ENCODE results near the gene DUXA.

The DUXA gene

DNA sequence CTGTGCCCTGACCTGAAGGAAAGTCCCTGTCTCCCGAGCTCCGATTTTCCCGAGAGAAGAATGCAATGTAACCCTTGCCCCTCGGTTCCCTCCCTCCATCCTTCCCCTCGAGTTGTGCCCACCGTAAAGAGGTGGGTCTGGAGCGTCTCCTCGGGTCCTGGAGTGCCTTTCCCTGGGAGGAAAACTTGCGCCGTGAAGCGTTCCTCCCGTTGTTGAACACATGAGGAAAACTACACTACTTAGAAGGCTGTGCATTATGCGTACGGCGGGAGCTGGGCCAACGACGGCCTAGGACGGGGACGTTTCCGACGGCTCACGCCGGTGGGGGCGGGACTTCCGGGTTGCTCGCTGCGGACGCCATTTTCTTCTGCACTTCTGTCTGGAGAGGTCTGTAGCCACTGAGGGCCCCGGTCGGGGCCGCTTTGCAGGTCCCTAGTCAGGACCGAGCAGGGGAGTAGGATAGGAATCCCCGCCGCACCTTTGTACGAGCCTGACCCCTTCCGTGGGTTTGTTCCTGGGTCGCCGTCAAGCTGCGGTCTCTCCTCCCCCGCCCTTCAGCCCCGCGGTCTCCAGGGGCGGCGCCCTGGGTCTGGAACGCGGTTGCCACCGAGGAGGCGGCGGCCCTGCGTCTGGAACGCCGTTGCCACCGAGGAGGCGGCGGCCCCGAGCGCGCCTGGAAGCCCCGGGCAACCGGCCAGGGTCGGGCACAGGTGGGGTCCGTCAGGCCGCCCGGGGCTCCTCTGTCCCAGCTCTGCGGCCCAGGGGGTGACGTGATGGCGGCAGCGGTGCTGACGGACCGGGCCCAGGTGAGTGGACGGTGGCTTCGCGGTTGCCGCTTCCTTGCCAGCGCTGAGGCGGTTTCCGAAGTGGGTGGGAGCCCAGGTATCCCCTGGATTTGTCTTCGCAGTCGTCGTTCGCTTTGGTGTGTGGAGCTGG is 24.1 kb upstream of the DUXA start, which contains the start of gene ZNF264:
Gene ZNF264 (plus strand): TSS at position 360 of the 936 bp plus-strand sequence. CDS start 414 bp downstream, at position 774.
- peak within 1 kb of the TSS; percentile 92 for H3K4me3 ChIP-seq (replicated peaks; ENCODE audit: low read depth, low read length)
- TF ChIP-seq, protein P1, sequence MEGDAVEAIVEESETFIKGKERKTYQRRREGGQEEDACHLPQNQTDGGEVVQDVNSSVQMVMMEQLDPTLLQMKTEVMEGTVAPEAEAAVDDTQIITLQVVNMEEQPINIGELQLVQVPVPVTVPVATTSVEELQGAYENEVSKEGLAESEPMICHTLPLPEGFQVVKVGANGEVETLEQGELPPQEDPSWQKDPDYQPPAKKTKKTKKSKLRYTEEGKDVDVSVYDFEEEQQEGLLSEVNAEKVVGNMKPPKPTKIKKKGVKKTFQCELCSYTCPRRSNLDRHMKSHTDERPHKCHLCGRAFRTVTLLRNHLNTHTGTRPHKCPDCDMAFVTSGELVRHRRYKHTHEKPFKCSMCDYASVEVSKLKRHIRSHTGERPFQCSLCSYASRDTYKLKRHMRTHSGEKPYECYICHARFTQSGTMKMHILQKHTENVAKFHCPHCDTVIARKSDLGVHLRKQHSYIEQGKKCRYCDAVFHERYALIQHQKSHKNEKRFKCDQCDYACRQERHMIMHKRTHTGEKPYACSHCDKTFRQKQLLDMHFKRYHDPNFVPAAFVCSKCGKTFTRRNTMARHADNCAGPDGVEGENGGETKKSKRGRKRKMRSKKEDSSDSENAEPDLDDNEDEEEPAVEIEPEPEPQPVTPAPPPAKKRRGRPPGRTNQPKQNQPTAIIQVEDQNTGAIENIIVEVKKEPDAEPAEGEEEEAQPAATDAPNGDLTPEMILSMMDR (IDR thresholded peaks at IDR 0.05; ENCODE audit: low read depth, low read length, missing control alignments): no peak
- DNase-seq (ENCODE audit: extremely low read depth, low read depth): peak; percentile 58

DNA sequence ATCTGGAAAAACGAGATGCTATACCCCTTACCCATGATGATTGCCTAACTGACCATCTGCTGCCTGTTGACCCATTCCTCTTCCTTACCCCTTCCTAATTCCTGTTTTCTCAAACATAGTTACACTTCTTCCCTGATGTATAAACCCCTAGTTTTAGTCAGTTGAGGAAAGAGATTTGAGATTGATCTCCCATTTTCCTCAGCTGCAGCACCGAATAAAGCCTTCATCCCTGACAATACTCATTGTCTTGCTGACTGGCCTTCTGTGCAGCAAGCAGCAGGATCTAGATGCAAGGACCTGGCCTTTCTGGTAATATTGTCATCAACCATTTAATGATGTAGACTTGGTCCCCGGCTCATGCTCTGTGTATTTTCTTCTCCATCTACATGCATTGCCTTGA is 23.0 kb upstream of the DUXA start:
- no peak overlapping the region for H3K4me3 ChIP-seq (replicated peaks; ENCODE audit: low read depth, low read length)
- no peak for DNase-seq (ENCODE audit: extremely low read depth, low read depth)
- TF ChIP-seq, protein P1 (IDR thresholded peaks at IDR 0.05; ENCODE audit: low read depth, low read length, missing control alignments): no peak

DNA sequence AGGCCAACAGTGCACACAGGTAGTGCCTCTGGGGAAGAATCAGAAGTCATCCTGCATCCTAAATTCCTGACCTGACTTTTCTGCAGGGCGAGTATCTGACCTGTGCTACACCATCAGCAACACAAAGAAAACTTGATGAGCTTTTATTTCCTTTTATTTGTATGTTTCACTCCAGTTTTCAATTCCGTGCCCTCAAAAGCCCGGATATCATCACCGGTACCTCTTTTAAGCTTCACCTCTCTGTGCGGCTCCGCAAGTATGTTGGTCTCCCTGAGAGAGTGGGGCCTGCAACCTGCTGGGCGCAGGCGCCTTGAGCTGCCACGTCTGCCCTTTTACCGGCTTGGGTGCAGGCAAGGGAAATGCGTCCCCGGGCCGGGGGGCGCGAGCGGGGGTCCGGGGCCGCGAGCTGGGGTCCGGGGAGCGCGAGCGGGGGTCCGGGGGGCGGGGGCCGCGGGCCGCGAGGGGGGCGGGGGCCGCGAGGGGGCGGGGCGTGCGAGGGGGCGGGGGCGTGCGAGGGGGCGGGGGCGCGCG is 4.3 kb upstream of the DUXA start:
- TF ChIP-seq, protein P1 (IDR thresholded peaks at IDR 0.05; ENCODE audit: low read depth, low read length, missing control alignments): no peak
- DNase-seq (ENCODE audit: extremely low read depth, low read depth): no peak
- 0 out of 2 replicates have a peak overlapping the region, but pooled peaks have one; percentile 11 for H3K4me3 ChIP-seq (replicated peaks; ENCODE audit: low read depth, low read length)

DNA sequence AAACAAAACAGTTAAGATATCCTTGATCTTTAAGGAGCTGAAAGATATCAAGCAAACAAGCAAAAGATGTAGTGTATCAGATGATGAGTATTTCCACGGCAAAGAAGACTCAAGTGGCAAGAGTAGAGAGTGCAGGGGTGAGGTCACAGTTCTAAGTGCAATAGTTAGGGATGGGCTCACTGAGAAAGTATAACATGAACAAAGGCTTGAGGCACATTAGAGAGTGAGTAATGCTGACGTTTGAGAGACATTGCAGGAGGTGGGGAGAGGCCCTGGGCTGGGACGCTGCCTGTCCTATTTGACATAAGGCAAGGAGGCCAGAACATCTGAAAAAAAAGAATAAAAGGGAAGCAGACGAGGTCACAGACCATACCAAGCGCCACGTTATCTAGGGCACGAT is 1.4 kb downstream of the DUXA start:
- no peak for DNase-seq (ENCODE audit: extremely low read depth, low read depth)
- no peak overlapping the region for H3K4me3 ChIP-seq (replicated peaks; ENCODE audit: low read depth, low read length)
- TF ChIP-seq, protein P1 (IDR thresholded peaks at IDR 0.05; ENCODE audit: low read depth, low read length, missing control alignments): no peak

DNA sequence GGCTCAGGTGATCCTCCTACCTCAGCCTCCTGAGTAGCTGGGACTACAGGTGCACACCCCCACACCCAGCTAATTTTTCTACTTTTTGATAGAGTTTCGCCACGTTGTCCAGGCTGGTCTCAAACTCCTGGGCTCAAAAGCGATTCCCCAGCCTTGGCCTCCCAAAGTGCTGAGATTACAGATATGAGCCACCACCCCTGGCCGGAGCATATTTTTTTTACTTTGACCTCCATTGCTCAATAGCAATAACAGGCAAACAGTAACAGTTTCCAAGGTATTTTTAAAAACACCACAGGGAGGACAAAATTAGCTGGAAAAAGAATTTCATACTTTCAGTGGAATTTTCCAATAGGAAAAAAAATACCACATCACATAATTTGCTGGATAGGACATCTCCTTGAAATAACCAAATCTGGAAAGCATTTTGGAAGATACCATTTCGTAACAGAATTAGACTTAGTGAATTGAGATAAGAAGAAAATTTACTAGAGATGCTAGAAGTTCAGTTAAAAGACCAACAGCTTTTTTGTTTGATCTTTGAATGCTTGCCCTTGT is 5.2 kb downstream of the DUXA start:
- TF ChIP-seq, protein P1 (IDR thresholded peaks at IDR 0.05; ENCODE audit: low read depth, low read length, missing control alignments): no peak
- no peak for DNase-seq (ENCODE audit: extremely low read depth, low read depth)
- no peak overlapping the region for H3K4me3 ChIP-seq (replicated peaks; ENCODE audit: low read depth, low read length)

DNA sequence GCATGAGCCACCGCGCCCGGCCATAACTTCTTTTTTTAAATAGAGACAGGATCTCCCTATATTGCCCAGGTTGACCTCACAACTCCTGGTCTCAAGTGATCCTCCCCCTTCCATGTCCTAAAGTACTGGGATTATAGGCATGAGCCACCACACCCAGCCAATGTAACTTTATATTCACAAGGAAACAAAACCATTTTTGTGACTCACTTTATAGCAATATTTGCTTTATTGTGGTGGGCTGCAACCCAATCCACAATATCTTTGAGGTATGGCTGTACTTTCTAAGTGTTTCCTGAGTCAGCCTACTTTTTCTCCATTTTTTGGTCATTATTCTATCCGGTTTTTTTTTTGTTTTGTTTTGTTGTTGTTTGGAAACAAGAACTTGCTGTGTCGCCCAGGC is 14.4 kb downstream of the DUXA start:
- TF ChIP-seq, protein P1 (IDR thresholded peaks at IDR 0.05; ENCODE audit: low read depth, low read length, missing control alignments): no peak
- DNase-seq (ENCODE audit: extremely low read depth, low read depth): no peak
- no peak overlapping the region for H3K4me3 ChIP-seq (replicated peaks; ENCODE audit: low read depth, low read length)
